ENCODE measurements around the gene ATP6V1D. TPM values are rescaled to one million over a fixed set of nuclear protein-coding genes. Genes with fewer than 3 reads are reported as not detected.

ATP6V1D gene
- total RNA-seq, 1 experiment from 2014 or later: 38.5 TPM

GRCh38 chr14:67395086-67395875 lies 35.7 kb upstream of the ATP6V1D start:
- Histone ChIP-seq H4K20me1 (ENCODE audit: insufficient read depth) (no peaks in the 10 kb centered on the region), H2AFZ (ENCODE audit: low read depth, low read length, poor library complexity, severe bottlenecking) (no peak overlapping the region), H3K9me3 (ENCODE audit: control insufficient read depth in 1 of 2, insufficient read depth in 1 of 2, low read depth in 1 of 2, low read length in 2 of 2) (no peaks in the 10 kb centered on the region), H3K4me3 (replicated peaks in 1 of 2; ENCODE audit: low read depth in 1 of 2, low read length in 2 of 2) (no peak overlapping the region), H3K27me3 (ENCODE audit: insufficient read depth, low read length) (no peaks in the 10 kb centered on the region), H3K4me2 (ENCODE audit: low read length) (no peak overlapping the region), H3K4me1 (ENCODE audit: control insufficient read depth in 1 of 2, insufficient read depth in 2 of 2, low read length in 2 of 2) (peaks cover 0 to 8% of the 10 kb centered on the region in 2 experiments; a peak in 2 of 4 replicates), H3K79me2 (ENCODE audit: insufficient read depth, low read length) (peaks cover 13% of the 10 kb centered on the region), H3K9ac (ENCODE audit: low read length) (no peak overlapping the region), H3K27ac (ENCODE audit: low read depth, low read length) (no peak overlapping the region), H3K36me3 (ENCODE audit: control insufficient read depth in 1 of 2, insufficient read depth in 2 of 2, low read length in 2 of 2) (peaks cover 19 to 57% of the 10 kb centered on the region in 2 experiments), H3K9me2 (ENCODE audit: insufficient read depth) (no peaks in the 10 kb centered on the region)
- DNase-seq (ENCODE audit: low read depth, low spot score) (no peak), ATAC-seq (no peak)
- RAD21 ChIA-PET (ENCODE audit: low non-redundant PET in 1 of 2, low total read pairs in 2 of 2, uncharacterized antibody in 2 of 2, unreplicated experiment in 2 of 2): no interaction called here
- CTCF ChIA-PET: no interaction called here
- no TSS peak for BruUV-seq (replicated peaks)
- POLR2A ChIA-PET: no interaction called here
- intact Hi-C loops (cut with micrococcal nuclease): no loop called here
- TF ChIP-seq SRF (IDR thresholded peaks at IDR 0.05; ENCODE audit: low read depth) (no peak), EGR1 (IDR thresholded peaks at IDR 0.05; ENCODE audit: low read depth) (no peak), EZH2phosphoT487 (IDR thresholded peaks at IDR 0.05; ENCODE audit: borderline replicate concordance) (no peak), YY1 (IDR thresholded peaks at IDR 0.05; ENCODE audit: extremely low read depth, insufficient replicate concordance, low read depth, low read length) (no peak), SP1 (IDR thresholded peaks at IDR 0.05; ENCODE audit: low read depth) (no peak), FOSL1 (IDR thresholded peaks at IDR 0.05; ENCODE audit: low read depth) (no peak), ELF1 (IDR thresholded peaks at IDR 0.05; ENCODE audit: borderline replicate concordance, low read depth) (no peak), RAD21 (IDR thresholded peaks at IDR 0.05; ENCODE audit: low read depth) (no peak), MAX (IDR thresholded peaks at IDR 0.05) (no peak), CBX3 (IDR thresholded peaks at IDR 0.05; ENCODE audit: low read depth) (no peak), JUND (IDR thresholded peaks at IDR 0.05) (no peak), TCF7L2 (IDR thresholded peaks at IDR 0.05; ENCODE audit: borderline replicate concordance, extremely low read depth, insufficient read depth, insufficient read length) (no peak), CEBPB (IDR thresholded peaks at IDR 0.05; ENCODE audit: low read depth) (no peak), POLR2A (IDR thresholded peaks at IDR 0.05; ENCODE audit: borderline replicate concordance, extremely low read depth, insufficient read depth, insufficient read length) (no peak), SIN3A (IDR thresholded peaks at IDR 0.05; ENCODE audit: low read depth) (no peak)
- TF ChIP-seq, protein P1, sequence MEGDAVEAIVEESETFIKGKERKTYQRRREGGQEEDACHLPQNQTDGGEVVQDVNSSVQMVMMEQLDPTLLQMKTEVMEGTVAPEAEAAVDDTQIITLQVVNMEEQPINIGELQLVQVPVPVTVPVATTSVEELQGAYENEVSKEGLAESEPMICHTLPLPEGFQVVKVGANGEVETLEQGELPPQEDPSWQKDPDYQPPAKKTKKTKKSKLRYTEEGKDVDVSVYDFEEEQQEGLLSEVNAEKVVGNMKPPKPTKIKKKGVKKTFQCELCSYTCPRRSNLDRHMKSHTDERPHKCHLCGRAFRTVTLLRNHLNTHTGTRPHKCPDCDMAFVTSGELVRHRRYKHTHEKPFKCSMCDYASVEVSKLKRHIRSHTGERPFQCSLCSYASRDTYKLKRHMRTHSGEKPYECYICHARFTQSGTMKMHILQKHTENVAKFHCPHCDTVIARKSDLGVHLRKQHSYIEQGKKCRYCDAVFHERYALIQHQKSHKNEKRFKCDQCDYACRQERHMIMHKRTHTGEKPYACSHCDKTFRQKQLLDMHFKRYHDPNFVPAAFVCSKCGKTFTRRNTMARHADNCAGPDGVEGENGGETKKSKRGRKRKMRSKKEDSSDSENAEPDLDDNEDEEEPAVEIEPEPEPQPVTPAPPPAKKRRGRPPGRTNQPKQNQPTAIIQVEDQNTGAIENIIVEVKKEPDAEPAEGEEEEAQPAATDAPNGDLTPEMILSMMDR (IDR thresholded peaks at IDR 0.05 in 2 of 3, conservative IDR thresholded peaks at IDR 0.05 in 1 of 3; ENCODE audit: borderline replicate concordance in 1 of 3, insufficient read depth in 1 of 3, low read depth in 2 of 3, low read length in 2 of 3): no peak
- TF ChIP-seq, protein P2, sequence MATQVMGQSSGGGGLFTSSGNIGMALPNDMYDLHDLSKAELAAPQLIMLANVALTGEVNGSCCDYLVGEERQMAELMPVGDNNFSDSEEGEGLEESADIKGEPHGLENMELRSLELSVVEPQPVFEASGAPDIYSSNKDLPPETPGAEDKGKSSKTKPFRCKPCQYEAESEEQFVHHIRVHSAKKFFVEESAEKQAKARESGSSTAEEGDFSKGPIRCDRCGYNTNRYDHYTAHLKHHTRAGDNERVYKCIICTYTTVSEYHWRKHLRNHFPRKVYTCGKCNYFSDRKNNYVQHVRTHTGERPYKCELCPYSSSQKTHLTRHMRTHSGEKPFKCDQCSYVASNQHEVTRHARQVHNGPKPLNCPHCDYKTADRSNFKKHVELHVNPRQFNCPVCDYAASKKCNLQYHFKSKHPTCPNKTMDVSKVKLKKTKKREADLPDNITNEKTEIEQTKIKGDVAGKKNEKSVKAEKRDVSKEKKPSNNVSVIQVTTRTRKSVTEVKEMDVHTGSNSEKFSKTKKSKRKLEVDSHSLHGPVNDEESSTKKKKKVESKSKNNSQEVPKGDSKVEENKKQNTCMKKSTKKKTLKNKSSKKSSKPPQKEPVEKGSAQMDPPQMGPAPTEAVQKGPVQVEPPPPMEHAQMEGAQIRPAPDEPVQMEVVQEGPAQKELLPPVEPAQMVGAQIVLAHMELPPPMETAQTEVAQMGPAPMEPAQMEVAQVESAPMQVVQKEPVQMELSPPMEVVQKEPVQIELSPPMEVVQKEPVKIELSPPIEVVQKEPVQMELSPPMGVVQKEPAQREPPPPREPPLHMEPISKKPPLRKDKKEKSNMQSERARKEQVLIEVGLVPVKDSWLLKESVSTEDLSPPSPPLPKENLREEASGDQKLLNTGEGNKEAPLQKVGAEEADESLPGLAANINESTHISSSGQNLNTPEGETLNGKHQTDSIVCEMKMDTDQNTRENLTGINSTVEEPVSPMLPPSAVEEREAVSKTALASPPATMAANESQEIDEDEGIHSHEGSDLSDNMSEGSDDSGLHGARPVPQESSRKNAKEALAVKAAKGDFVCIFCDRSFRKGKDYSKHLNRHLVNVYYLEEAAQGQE (IDR thresholded peaks at IDR 0.05; ENCODE audit: low read depth): no peak
- TF ChIP-seq, protein P3, sequence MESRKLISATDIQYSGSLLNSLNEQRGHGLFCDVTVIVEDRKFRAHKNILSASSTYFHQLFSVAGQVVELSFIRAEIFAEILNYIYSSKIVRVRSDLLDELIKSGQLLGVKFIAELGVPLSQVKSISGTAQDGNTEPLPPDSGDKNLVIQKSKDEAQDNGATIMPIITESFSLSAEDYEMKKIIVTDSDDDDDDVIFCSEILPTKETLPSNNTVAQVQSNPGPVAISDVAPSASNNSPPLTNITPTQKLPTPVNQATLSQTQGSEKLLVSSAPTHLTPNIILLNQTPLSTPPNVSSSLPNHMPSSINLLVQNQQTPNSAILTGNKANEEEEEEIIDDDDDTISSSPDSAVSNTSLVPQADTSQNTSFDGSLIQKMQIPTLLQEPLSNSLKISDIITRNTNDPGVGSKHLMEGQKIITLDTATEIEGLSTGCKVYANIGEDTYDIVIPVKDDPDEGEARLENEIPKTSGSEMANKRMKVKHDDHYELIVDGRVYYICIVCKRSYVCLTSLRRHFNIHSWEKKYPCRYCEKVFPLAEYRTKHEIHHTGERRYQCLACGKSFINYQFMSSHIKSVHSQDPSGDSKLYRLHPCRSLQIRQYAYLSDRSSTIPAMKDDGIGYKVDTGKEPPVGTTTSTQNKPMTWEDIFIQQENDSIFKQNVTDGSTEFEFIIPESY (IDR thresholded peaks at IDR 0.05; ENCODE audit: extremely low read depth, insufficient replicate concordance, low read length): no peak

All from HCT116 (cell line).